T-helper 1 cell treated with Interleukin-12 subunit alpha and Interleukin-12 subunit beta and Interleukin-4 antibody, amounts not matched to agents 30 μg/mL and 1 μg/mL, for 36 hours (primary cell): ENCODE measurements around the gene PINLYP.

Source experiments
- H3K27ac Mint-ChIP-seq: one replicate; pipeline ENCODE4 v1.8.0; 2021; ENCODE audit warnings: mild to moderate bottlenecking, mixed read lengths
- H3K27me3 Mint-ChIP-seq: one replicate; pipeline ENCODE4 v1.8.0; 2021; ENCODE audit warnings: low read depth, mixed read lengths
- H3K36me3 Mint-ChIP-seq: one replicate; pipeline ENCODE4 v1.8.0; 2021; ENCODE audit warnings: low read depth, mixed read lengths
- H3K4me1 Mint-ChIP-seq: one replicate; pipeline ENCODE4 v1.8.0; 2021; ENCODE audit warnings: low read depth, mixed read lengths
- H3K4me3 Mint-ChIP-seq: one replicate; pipeline ENCODE4 v1.8.0; 2021; ENCODE audit warnings: mild to moderate bottlenecking, moderate library complexity, mixed read lengths
- H3K9me3 Mint-ChIP-seq: one replicate; pipeline ENCODE4 v1.8.0; 2021; ENCODE audit warnings: mixed read lengths

The PINLYP gene

DNA sequence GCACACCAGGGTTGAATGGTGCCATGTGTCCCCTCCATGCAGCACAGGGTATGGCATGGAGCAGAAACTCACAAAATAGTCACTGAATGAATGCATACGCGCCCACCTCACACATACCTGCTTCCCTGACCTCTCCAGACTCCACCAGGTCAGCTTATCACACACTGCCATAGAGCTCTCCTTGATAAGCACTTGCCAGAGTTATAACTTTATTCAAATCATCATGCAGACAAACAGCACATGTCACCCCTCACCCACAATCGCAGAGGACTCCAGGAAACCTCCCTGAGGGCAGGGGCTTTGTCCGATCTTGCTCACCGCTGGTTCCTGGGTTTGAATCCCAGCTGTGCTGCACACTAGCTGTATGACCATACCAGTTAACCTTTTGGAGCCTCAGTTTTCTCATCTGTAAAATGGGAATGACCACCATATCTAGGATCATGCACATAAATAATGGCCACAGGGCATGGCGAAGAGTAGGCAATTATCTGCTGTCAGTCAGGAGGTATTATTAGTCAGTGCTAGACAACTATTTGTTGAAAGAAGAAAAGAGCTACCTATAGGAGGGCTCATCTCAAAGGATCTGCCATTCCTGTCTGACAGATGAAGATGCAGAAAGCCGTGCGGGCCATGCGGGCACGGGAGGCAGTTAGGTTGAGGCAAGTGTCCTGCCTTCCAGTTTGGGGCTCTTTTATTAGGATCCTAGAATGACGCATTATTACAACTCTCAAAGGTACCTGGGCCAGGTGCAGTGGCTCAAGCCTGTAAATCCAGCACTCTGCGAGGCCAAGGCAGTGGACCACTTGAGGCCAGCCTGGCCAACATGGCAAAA is 14.2 kb upstream of the PINLYP start:
- Mint-ChIP-seq H3K4me1 (peaks cover 28% of the 10 kb centered on the region), H3K27me3 (no peaks in the 10 kb centered on the region), H3K36me3 (peaks cover 25% of the 10 kb centered on the region), H3K9me3 (no peaks in the 10 kb centered on the region), H3K4me3 (no peak overlapping the region), H3K27ac (peak overlapping the region; percentile 80)

DNA sequence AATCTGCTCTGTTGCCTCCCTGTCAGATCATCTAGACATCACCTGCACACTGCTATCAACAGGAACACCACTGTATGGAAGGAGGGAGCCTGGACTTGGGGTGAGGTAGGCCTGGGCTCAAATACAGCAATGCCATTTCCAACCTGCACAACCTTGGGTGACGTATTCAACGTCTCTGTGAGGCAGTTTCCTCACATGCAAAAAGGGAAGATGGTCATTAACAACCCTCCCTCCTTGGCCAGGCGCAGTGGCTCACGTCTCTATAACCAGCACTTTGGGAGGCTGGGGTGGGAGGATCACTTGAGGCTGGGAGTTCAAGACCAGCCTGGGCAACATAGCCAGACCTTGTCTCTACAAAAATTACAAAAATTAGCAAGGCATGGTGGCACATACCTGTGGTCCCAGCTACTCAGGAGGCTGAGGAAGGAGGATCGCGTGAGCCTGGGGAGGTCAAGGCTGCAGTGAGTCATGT is 13.3 kb upstream of the PINLYP start:
- Mint-ChIP-seq H3K27ac (peak overlapping the region; percentile 80), H3K36me3 (peaks cover 27% of the 10 kb centered on the region), H3K4me3 (peak overlapping the region; percentile 14), H3K27me3 (no peaks in the 10 kb centered on the region), H3K4me1 (peaks cover 28% of the 10 kb centered on the region), H3K9me3 (no peaks in the 10 kb centered on the region)

DNA sequence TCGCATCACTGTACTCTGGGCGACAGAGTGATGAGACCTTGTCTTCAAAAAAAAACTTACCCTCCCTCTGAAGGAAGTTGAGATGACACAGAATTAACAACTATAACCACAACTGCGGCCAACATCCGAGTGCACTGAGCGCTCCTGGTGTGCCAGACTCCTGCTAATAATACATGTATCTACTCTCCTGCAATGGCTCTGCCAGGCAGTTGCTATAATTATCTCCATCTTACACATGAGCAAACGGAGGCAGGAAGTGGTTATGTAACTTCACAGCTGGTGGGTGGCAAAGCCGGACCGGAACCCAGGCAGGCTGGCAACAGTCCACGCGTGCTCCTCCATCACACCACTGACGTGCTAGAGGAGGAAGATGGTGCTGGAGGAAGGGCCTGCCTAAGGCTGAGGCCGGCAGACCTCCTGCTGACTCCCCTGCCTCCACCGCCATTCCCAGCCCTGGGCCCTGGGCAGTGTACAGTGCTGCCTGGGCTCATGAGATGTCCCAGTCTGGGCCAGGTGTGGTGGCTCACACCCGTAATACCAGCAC is 12.8 kb upstream of the PINLYP start:
- H3K27ac Mint-ChIP-seq, result peak overlapping the region; percentile 80
- H3K9me3 Mint-ChIP-seq, result no peaks in the 10 kb centered on the region
- no peaks in the 10 kb centered on the region for H3K27me3 Mint-ChIP-seq
- H3K4me3 Mint-ChIP-seq, result peak overlapping the region; percentile 14
- H3K4me1 Mint-ChIP-seq, result peaks cover 28% of the 10 kb centered on the region
- peaks cover 24% of the 10 kb centered on the region for H3K36me3 Mint-ChIP-seq

DNA sequence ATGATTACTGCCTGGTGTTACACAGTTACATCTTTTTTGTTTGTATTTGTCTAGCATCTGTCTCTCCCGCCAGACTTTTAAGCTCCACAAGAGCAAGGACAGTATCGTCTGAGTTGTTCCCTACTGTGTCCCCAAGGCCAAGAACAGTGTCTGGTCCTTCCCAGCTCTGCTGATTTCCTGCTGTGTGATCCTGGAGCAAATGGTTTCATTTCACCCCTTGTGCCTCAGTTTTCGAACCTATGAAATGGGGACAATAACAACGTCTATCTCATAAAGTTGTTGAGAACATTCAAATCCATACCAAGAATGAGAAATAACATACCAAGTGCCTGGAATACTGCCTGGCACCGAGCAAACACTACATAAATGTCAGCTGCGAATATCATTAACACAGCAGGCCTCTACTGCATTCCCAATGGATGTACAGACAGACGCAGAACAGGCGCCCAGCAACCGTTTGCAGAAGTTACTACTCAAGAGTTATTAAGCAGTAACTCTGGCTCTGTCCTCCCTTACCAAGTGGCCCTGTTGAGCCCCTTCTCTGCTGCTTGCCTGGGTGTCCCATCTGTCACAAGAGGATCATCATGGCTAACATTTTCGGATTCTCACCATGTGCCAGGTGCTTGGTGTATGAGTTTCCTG is 11.7 kb upstream of the PINLYP start:
- Mint-ChIP-seq H3K27ac (peak overlapping the region; percentile 80), H3K36me3 (peaks cover 24% of the 10 kb centered on the region), H3K27me3 (no peaks in the 10 kb centered on the region), H3K4me1 (peaks cover 28% of the 10 kb centered on the region), H3K9me3 (no peaks in the 10 kb centered on the region), H3K4me3 (no peak overlapping the region)

DNA sequence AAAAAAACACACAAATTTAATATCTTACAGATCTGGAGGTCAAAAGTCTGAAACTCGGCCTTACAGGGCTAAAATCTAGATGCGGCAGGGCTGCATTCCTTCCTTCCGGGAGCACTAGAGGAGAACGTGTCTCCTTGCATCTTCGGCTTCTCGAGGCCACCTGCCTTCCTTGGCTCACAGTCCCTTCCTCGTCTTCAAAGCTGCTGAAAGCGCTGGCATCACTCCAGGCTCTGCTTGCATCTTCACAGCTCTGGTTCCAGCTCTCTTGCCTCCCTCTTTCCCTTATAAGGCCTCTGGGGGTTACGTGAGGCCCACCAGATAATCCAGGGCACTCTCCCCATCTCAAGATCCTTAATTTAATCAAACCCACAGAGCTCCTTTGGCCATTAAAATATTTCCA is 10.8 kb upstream of the PINLYP start:
- H3K27me3 Mint-ChIP-seq, result no peaks in the 10 kb centered on the region
- H3K4me1 Mint-ChIP-seq, result peaks cover 29% of the 10 kb centered on the region
- no peaks in the 10 kb centered on the region for H3K9me3 Mint-ChIP-seq
- H3K36me3 Mint-ChIP-seq, result peaks cover 24% of the 10 kb centered on the region
- no peak overlapping the region for H3K27ac Mint-ChIP-seq
- H3K4me3 Mint-ChIP-seq, result no peak overlapping the region

DNA sequence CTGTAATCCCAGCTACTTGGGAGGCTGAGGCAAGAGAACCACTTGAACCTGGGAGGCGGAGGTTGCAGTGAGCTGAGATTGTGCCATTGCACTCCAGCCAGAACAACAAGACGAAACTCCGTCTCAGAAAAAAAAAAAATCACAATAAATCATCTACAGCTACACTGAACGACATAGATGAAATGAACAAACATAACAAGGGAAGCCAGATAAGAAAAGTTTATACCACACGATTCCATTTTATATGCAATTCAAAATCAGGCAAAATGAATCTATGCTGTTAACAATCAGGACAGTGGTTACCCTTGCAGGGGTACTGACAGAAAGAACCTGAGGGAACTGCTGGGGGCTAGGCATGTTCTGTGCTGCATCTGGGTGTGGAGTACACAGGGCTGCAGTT is 5.9 kb upstream of the PINLYP start:
- Mint-ChIP-seq H3K4me3 (no peak overlapping the region), H3K27me3 (no peaks in the 10 kb centered on the region), H3K4me1 (peaks cover 8% of the 10 kb centered on the region), H3K9me3 (no peaks in the 10 kb centered on the region), H3K36me3 (peaks cover 3% of the 10 kb centered on the region), H3K27ac (no peak overlapping the region)

DNA sequence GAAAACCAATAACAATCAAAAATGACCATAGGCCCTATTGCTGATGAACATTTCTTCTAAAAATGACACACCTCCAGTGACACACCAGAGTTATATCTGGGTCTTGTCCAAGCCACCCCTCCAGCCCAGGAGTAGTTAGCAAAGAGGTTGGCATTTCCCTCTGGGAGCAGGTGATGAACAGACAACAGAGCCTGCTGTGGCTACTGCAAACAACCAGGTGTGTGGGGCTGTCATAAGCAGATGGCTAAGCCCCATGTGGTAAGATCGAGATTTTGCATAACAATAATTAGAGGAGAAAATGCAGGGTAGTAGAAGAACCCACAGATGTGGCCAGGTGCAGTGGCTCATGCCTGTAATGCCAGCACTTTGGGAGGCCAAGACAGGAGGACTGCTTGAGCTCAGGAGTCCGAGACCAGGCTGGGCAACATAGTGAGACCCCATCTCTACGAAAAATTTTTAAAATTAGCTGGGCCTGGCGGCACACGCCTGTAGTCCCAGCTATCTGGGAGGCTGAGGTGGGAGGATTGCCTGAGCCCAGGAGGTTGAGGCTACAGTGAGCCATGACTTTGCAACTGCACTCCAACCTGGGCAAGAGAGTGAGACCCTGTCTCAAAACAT is 5.3 kb upstream of the PINLYP start:
- H3K27ac Mint-ChIP-seq, result no peak overlapping the region

DNA sequence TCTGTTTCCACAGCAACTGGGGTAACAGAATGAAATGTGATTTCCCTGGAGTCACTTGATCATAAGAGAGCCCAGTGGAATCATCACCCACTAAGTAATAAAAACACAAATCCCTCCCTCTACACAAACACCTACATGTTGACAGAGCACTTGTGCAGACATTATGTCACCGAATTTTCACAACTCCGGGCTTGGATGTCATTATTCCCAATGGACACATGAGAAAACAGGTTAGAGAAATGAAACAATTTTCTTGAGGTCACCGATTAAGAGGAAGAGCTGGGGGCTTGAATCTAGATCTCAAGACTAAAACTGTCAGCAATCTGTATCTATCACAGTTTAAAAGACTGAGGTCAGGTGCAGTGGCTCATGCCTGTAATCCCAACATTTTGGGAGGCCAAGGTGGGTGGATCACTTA is 3.4 kb upstream of the PINLYP start:
- peaks cover 25% of the 10 kb centered on the region for H3K4me1 Mint-ChIP-seq
- peaks cover 1% of the 10 kb centered on the region for H3K36me3 Mint-ChIP-seq
- H3K27me3 Mint-ChIP-seq, result no peaks in the 10 kb centered on the region
- no peaks in the 10 kb centered on the region for H3K9me3 Mint-ChIP-seq
- no peak overlapping the region for H3K27ac Mint-ChIP-seq
- H3K4me3 Mint-ChIP-seq, result no peak overlapping the region

More for the DNA sequence above, 5.3 kb upstream of the PINLYP start:
- H3K27me3 Mint-ChIP-seq, result no peaks in the 10 kb centered on the region
- no peak overlapping the region for H3K4me3 Mint-ChIP-seq
- peaks cover 15% of the 10 kb centered on the region for H3K4me1 Mint-ChIP-seq
- H3K36me3 Mint-ChIP-seq, result peaks cover 3% of the 10 kb centered on the region
- no peaks in the 10 kb centered on the region for H3K9me3 Mint-ChIP-seq

DNA sequence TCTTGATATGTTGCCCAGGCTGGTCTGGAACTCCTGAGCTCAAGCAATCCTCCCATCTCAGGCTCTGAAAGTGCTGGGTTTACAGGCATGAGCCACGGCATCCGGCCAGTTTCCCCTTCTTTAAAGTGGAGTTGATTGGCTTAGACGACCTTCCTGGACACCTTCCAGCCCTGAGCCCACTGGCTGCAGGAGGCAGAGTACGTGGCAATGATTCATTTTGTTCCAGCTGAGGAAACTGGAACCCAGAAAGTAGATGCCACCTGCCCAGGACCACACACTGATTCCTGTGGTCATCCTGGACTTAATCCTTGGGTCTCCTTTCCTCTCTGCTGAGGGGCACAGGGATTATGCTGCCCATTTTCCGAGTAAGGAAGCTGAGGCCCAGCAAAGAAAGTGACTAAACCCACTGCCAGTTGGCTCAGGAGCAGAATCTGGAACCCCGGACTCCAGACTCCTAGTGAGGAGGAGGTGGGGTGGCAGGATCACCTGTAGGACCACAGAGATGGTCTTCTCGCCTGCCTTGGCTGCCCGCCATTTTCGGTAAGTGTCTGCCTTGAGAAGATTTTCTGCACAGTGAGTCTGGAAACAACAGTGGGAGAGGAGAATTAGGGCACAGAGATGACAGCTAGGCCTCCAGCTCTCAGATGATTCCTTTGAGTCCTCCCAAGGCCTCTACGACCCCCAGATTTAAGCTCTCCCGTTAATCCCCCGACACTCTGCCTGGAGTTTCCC is 1.0 kb upstream of the PINLYP start:
- H3K27me3 Mint-ChIP-seq, result peaks cover 6% of the 10 kb centered on the region
- H3K4me1 Mint-ChIP-seq, result peaks cover 33% of the 10 kb centered on the region
- H3K9me3 Mint-ChIP-seq, result no peaks in the 10 kb centered on the region
- H3K4me3 Mint-ChIP-seq, result peak overlapping the region; percentile 95
- peaks cover 2% of the 10 kb centered on the region for H3K36me3 Mint-ChIP-seq
- H3K27ac Mint-ChIP-seq, result peak overlapping the region; percentile 95

DNA sequence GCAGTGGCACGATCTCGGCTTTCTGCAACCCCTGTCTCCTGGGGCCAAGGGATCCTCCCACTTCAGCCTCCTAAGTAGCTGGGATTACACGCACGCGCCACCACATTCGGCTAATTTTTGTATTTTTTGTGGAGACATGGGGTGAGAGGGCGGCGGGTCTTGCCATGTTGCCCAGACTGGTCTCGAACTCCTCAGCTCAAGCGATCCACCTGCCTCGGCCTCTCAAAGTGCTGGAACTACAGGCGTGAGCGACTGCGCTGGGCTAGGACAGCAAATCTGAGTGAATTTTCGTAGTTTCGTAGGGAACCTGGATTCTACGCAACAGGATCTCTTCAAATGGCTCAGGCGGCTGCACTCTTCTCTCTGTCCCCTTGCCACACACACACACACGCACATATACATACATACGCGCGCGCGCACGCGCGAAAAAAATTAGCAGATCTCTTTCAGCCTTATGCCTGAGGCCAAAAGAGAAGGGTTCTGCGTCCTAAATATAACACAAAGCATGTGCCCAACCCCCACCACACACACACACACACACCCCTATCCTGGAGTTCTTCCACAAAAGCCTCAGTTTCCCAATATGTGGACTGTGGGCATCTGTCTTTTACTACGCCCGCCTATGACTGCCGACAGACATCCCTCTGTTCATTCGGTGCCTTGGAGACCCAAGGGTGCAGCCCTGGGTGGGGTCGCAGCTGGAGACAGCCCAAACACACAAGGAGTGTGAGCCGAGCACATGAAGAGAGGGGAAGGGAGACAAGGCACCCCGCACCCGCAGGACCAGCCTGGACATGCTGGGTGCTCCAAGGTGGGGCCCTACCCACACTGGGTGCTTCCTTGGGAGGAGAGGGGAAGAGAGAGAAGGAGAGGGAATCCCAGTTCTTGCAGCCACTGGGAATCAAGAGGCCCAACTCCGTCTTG is 616 bp downstream of the PINLYP start:
- H3K4me1 Mint-ChIP-seq, result peaks cover 34% of the 10 kb centered on the region
- peaks cover 2% of the 10 kb centered on the region for H3K36me3 Mint-ChIP-seq
- peak overlapping the region; percentile 54 for H3K4me3 Mint-ChIP-seq
- peak overlapping the region; percentile 63 for H3K27ac Mint-ChIP-seq
- H3K9me3 Mint-ChIP-seq, result no peaks in the 10 kb centered on the region
- H3K27me3 Mint-ChIP-seq, result peaks cover 6% of the 10 kb centered on the region

DNA sequence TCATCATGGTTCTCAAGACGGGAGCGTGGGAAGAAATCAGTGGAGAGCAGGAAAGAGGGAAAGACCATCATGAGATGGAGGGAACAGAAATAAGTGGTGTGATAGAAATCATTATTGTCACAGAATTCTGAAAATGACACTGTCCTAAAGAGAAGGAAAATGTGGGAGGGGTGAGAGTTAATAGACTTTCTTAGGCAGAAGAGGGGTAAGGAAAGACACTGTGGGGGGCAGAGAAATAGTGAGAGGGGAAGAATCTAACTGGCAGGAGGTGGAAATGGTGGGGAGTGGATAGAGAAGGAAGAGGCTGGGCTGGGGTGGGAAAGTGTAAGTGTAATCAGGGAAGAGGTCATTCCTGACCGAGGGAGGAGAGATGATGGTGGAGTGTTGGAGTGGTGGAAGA is 3.2 kb downstream of the PINLYP start:
- H3K4me3 Mint-ChIP-seq, result peak overlapping the region; percentile 62
- H3K27ac Mint-ChIP-seq, result peak overlapping the region; percentile 80
- peaks cover 34% of the 10 kb centered on the region for H3K4me1 Mint-ChIP-seq
- peaks cover 6% of the 10 kb centered on the region for H3K27me3 Mint-ChIP-seq
- H3K9me3 Mint-ChIP-seq, result no peaks in the 10 kb centered on the region
- H3K36me3 Mint-ChIP-seq, result peaks cover 2% of the 10 kb centered on the region

DNA sequence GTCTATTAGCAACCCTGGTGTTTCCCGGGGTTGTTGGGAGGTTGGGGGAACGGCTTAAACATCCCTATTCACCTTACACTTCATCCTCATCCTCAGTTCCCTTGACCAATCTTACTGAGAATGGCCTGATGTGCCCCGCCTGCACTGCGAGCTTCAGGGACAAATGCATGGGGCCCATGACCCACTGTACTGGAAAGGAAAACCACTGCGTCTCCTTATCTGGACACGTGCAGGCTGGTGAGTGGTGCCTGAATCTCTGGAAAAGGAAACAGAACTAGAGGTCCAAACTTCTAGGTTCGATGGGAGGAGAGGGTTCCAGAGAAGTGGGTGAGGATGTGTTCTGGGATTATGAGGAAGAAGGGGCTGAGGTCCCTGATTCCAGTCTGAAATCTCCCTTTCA is 5.9 kb downstream of the PINLYP start:
- peaks cover 6% of the 10 kb centered on the region for H3K27me3 Mint-ChIP-seq
- H3K27ac Mint-ChIP-seq, result peak overlapping the region; percentile 33
- peaks cover 24% of the 10 kb centered on the region for H3K4me1 Mint-ChIP-seq
- no peaks in the 10 kb centered on the region for H3K9me3 Mint-ChIP-seq
- H3K4me3 Mint-ChIP-seq, result no peak overlapping the region
- peaks cover 8% of the 10 kb centered on the region for H3K36me3 Mint-ChIP-seq

DNA sequence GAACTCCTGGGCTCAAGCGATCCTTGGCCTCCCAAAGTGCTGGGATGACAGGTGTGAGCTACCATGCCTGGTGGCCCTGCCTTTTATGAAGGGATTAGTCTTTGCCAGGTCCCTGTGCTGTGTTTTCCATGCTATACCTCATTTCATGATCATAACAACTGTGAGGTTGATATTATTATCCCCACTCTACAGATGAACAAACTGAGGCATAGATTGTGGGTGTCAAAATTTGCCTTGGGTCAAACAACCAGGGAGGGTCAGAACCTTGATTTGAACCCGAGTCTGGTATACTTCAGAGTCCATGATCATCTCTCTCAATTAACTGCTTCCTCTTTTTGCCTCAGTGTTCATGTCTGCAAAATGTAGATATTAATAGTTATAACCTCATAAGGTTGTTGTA is 6.9 kb downstream of the PINLYP start:
- Mint-ChIP-seq H3K27ac (peak overlapping the region; percentile 36), H3K27me3 (peaks cover 6% of the 10 kb centered on the region), H3K4me1 (peaks cover 18% of the 10 kb centered on the region), H3K4me3 (no peak overlapping the region), H3K9me3 (no peaks in the 10 kb centered on the region), H3K36me3 (peaks cover 7% of the 10 kb centered on the region)
